Activated CD4-positive, alpha-beta T cell treated with anti-CD3 and anti-CD28 coated beads, Interleukin-2, amount 50 U/mL, for 4 hours (primary cell): ENCODE data around the gene NLK.
"Not testable (repeated sequence)": the region's sequence is repeated elsewhere in the genome, so short reads cannot be mapped to it uniquely, and the experiment has no call there.

Experiments
- DNase-seq, 2 experiments: peaks; one replicate each; pipeline ENCODE4 v3.0.0-alpha.2; 2020

Gene NLK

GRCh38 chr17:28235066-28235700 lies 192.7 kb downstream of the NLK start:
- DNase-seq, result not testable (repeated sequence)

DNA sequence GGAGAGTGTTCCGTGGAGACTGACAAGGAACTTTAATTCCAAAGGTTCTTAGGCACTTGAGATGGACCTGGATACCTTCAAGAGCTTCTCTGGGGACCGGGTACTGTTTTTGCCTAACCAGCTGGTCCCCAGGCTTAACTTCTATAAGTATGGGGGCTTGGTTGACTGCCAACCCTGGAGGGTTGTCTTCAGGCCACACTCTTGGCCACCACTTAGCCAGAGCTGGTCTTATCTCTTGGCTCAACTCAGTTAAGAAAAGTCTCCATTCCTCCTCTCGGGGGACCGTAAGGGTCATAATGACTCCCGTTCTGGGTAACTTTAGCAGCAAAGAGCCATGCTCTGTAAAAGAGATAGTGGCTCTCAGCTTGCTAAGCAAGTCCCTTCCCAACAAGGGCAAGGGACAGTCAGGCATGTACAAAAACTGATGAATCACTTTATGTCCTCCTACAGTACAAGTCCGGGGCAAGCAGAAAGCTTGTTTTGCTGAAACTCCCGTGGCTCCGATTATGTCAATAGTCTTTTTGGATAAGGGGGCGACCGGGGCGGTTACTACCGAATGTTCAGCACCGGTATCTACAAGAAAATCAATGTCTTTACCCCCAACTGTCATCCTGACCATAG lies 193.7 kb downstream of the NLK start:
- not testable (repeated sequence) for DNase-seq

- not testable (repeated sequence) for DNase-seq
Observed at GRCh38 chr17:28238547-28239270, 196.2 kb downstream of the NLK start.

- DNase-seq, result no peak
Observed at GRCh38 chr17:28239271-28239624, 196.8 kb downstream of the NLK start.

GRCh38 chr17:28240688-28241340 lies 198.3 kb downstream of the NLK start:
- DNase-seq, result no peak

DNA sequence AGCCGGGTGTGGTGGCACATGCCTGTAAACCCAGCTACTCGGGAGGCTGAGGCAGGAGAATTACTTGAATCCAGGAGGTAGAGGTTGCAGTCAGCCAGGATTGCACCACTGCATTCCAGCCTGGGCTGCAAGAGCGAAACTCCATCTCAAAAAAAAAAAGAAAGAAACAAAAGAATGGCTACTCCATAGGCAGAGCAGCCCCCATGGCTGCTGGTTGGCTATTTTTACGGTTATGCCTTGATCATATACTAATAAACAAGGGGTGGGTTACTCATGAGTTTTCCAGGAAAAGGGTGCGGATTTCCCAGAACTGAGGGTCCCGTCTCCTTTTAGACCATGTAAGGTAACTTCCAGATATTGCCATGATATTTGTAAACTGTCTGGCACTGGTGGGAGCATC lies 200.3 kb downstream of the NLK start:
- DNase-seq, result no peak

- not testable (repeated sequence) for DNase-seq
Observed at GRCh38 chr17:28243268-28243667, 200.8 kb downstream of the NLK start.

DNA sequence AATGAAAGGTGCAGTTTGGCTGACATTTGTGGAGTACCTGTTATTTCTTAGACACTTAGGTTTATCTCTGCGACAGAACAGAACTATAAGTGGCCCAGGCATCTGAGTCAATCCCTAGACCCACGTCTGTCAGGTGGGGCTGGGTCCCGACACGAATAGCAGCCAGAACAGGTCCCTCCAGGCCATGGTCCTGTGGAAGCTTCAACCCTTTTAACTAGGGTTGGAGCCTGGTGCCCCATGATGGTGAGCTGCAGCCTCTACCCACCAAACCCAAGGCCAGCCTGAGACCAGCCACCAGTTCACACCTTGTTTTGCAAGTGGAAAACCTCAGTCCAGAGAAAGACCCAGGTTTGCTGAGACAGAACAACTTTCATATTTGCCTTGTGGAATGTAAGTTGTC lies 202.0 kb downstream of the NLK start:
- no peak for DNase-seq
